Measurements from ENCODE around the gene B3GALT5. TPM values are rescaled to one million over a fixed set of nuclear protein-coding genes. Genes with fewer than 3 reads are reported as not detected.

B3GALT5 gene
- total RNA-seq, 2 donors from 2014 or later: 0.64 to 1.2 TPM

DNA sequence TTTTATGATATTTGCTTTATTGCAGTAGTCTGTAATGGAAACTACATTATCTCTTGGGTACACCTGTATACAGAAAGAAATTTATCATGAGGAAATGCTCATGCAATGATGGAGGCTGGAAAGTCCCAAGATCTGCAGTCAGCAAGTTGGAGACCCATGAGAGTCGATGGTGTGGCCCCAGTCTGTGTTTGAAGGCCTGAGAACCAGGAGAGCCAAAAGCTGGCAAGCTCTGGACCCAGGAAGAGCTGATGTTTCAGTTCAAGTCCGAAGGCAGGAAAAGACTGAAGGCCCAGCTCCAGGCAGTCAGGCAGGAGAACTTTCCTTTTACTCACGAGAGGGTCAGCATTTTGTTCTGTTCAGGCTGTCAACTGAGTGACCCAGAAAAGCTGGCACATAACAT lies 42.2 kb downstream of the B3GALT5 start:
- Histone ChIP-seq H3K9me3 (no peaks in the 10 kb centered on the region), H3K4me3 (no peak overlapping the region), H3K4me1 (replicated peaks) (no peaks in the 10 kb centered on the region), H3K36me3 (no peaks in the 10 kb centered on the region), H3K27ac (no peak overlapping the region), H3K27me3 (replicated peaks; ENCODE audit: insufficient read depth) (no peaks in the 10 kb centered on the region)
- TF ChIP-seq, protein P1, sequence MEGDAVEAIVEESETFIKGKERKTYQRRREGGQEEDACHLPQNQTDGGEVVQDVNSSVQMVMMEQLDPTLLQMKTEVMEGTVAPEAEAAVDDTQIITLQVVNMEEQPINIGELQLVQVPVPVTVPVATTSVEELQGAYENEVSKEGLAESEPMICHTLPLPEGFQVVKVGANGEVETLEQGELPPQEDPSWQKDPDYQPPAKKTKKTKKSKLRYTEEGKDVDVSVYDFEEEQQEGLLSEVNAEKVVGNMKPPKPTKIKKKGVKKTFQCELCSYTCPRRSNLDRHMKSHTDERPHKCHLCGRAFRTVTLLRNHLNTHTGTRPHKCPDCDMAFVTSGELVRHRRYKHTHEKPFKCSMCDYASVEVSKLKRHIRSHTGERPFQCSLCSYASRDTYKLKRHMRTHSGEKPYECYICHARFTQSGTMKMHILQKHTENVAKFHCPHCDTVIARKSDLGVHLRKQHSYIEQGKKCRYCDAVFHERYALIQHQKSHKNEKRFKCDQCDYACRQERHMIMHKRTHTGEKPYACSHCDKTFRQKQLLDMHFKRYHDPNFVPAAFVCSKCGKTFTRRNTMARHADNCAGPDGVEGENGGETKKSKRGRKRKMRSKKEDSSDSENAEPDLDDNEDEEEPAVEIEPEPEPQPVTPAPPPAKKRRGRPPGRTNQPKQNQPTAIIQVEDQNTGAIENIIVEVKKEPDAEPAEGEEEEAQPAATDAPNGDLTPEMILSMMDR (IDR thresholded peaks at IDR 0.05): no peak
- TF ChIP-seq POLR2AphosphoS5 (IDR thresholded peaks at IDR 0.05) (no peak), POLR2A (IDR thresholded peaks at IDR 0.05) (no peak)
- WGBS: 79% methylated on average over 3 of the region's 3 CpGs
- intact Hi-C loops (cut with DNase I): no loop called here
- DNase-seq (ENCODE audit: low spot score): no peak

DNA sequence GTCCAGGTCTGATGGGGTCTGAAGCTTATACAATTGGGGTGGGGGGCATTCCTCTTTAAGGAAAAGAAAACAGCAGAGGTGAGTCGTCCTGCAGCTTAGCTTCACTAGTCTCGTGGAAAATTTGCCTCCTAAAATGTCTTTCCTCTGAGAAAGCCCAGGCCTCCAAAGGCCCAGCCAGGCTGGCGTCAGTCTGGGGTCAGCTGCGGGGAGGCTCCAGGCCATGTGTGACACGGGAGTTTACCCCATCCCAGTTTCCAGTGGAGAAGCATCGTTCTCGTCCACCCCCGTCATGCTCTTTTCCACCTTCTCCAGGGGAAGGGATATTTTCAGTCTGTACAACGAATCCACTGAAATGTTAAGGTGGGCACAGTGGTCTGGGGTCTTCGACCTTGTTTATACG lies 42.8 kb downstream of the B3GALT5 start:
- no peak for TF ChIP-seq POLR2AphosphoS5 (IDR thresholded peaks at IDR 0.05)
- no peak for TF ChIP-seq POLR2A (IDR thresholded peaks at IDR 0.05)
- TF ChIP-seq, protein P1 (IDR thresholded peaks at IDR 0.05): no peak
- no peaks in the 10 kb centered on the region for H3K27me3 ChIP-seq (replicated peaks; ENCODE audit: insufficient read depth)
- no peaks in the 10 kb centered on the region for H3K4me1 ChIP-seq (replicated peaks)
- no peak overlapping the region for H3K4me3 ChIP-seq
- no peaks in the 10 kb centered on the region for H3K36me3 ChIP-seq
- H3K27ac ChIP-seq: no peak overlapping the region
- intact Hi-C loops (cut with DNase I): no loop called here
- no peaks in the 10 kb centered on the region for H3K9me3 ChIP-seq
- WGBS: 88% methylated on average over 11 of the region's 11 CpGs
- no peak for DNase-seq (ENCODE audit: low spot score)

DNA sequence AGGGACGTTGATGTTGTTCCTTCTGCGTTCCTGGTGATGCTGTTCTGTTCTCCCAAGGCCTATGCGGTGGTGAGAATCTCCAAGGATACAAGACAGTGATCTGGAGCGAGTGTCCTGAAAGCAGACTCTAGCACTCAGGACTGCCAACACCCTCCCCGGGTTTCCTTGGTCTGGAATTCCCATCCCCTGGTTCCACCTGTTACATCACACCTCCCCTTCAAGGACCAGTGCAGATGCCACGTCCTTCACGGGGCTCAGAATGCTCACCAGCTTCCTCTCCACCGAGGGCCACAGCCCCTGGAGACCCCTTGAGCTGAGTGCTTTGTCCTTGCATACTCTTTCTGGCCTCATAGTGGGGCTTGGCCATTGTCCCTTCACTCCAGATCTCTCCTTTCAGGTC lies 43.5 kb downstream of the B3GALT5 start:
- Histone ChIP-seq H3K27me3 (replicated peaks; ENCODE audit: insufficient read depth) (no peaks in the 10 kb centered on the region), H3K4me1 (replicated peaks) (no peaks in the 10 kb centered on the region), H3K4me3 (no peak overlapping the region), H3K9me3 (no peaks in the 10 kb centered on the region), H3K36me3 (no peaks in the 10 kb centered on the region), H3K27ac (no peak overlapping the region)
- 89% methylated on average over 8 of the region's 8 CpGs for WGBS
- intact Hi-C loops (cut with DNase I): no loop called here
- DNase-seq (ENCODE audit: low spot score): no peak
- TF ChIP-seq POLR2A (IDR thresholded peaks at IDR 0.05) (no peak), POLR2AphosphoS5 (IDR thresholded peaks at IDR 0.05) (no peak)
- TF ChIP-seq, protein P1 (IDR thresholded peaks at IDR 0.05): no peak

DNA sequence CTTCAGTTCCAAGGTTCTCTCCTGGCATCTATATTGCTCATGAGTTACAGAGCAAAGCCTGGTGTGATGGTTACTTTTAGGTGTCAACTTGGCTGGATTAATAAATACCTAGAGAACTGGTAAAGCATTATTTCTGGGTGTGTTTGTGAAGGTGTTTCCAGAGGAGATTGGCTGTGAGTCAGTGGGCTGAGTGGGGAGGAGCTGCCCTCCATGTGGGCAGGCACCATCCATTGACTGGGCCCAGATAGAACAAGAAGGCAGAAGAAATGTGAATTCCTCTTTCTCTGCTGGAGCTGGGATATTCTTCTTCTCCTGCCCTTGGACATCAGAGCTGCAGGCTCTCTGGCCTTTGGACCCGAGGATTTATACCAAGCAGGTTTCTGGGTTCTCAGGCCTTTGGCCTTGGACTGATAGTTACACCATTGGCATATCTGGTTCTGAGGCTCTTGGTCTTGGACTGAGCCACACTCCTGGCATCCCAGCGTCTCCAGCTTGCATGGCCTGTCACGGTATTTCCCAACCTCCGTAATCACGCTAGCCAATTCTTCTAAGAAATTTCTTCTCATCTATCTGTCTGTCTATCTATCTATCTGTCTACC lies 44.5 kb downstream of the B3GALT5 start:
- no peaks in the 10 kb centered on the region for H3K9me3 ChIP-seq
- TF ChIP-seq, protein P1 (IDR thresholded peaks at IDR 0.05): no peak
- no peak for TF ChIP-seq POLR2A (IDR thresholded peaks at IDR 0.05)
- TF ChIP-seq POLR2AphosphoS5 (IDR thresholded peaks at IDR 0.05): no peak
- H3K4me1 ChIP-seq (replicated peaks): no peaks in the 10 kb centered on the region
- H3K36me3 ChIP-seq: no peaks in the 10 kb centered on the region
- no peak for DNase-seq (ENCODE audit: low spot score)
- no peak overlapping the region for H3K27ac ChIP-seq
- no peaks in the 10 kb centered on the region for H3K27me3 ChIP-seq (replicated peaks; ENCODE audit: insufficient read depth)
- 99% methylated on average over 5 of the region's 5 CpGs for WGBS
- no peak overlapping the region for H3K4me3 ChIP-seq
- intact Hi-C loops (cut with DNase I): no loop called here

- no peak for DNase-seq (ENCODE audit: low spot score)
Observed at GRCh38 chr21:39658066-39658465, 45.3 kb downstream of the B3GALT5 start.

More at GRCh38 chr21:39658066-39658465, 45.3 kb downstream of the B3GALT5 start:
- Histone ChIP-seq H3K27ac (no peak overlapping the region), H3K27me3 (replicated peaks; ENCODE audit: insufficient read depth) (no peaks in the 10 kb centered on the region), H3K4me1 (replicated peaks) (no peaks in the 10 kb centered on the region), H3K9me3 (no peaks in the 10 kb centered on the region), H3K4me3 (no peak overlapping the region), H3K36me3 (no peaks in the 10 kb centered on the region)
- intact Hi-C loops (cut with DNase I): no loop called here
- 73% methylated on average over 2 of the region's 2 CpGs for WGBS
- TF ChIP-seq, protein P1 (IDR thresholded peaks at IDR 0.05): no peak
- TF ChIP-seq POLR2AphosphoS5 (IDR thresholded peaks at IDR 0.05): no peak
- no peak for TF ChIP-seq POLR2A (IDR thresholded peaks at IDR 0.05)

Data from prostate gland (tissue), 2 donors.